Pancreas (tissue), 10 donors: ENCODE results near the gene DDOST. TPM values are rescaled to one million over a fixed set of nuclear protein-coding genes. Genes with fewer than 3 reads are reported as not detected.

ENCODE experiments used
- ATAC-seq, 4 donors: fragments of 200-7000 bp; cut with Tn5 transposase; one replicate each; pipeline versions ENCODE4 v1.8.0 to v1.9.1; 2020; ENCODE audit warnings: mild to moderate bottlenecking in 4 of 4, moderate library complexity in 4 of 4
- DNase-seq, 6 donors: peaks; one replicate each; pipeline ENCODE4 v3.0.0-alpha.2; 2020
- FAIRE-seq: peaks from 2 replicates; lab custom pipeline; 2012; peaks lifted over from hg19 to GRCh38; lab: Jason Lieb, UNC
- H3K27ac ChIP-seq, 4 donors: fragments of 200-600 bp; sonication (generic); 1 replicate in 3 of 4; 2 replicates in 1 of 4; pipeline versions ENCODE4 v1.5.0 to v1.8.0; 2020
- H3K27me3 ChIP-seq, 4 donors: fragments of 200-600 bp; one replicate each; pipeline ENCODE4 v1.8.0; 2021
- H3K36me3 ChIP-seq, 3 donors: fragments of 200-600 bp; sonication (generic) in 1 of 3; one replicate each; pipeline versions ENCODE4 v1.5.0 to v1.8.0; 2020 to 2021
- H3K4me1 ChIP-seq, 3 donors: fragments of 200-600 bp; one replicate each; pipeline ENCODE4 v1.8.0; 2021
- H3K4me3 ChIP-seq, 4 donors: fragments of 200-600 bp; sonication (generic) in 2 of 4; one replicate each; pipeline versions ENCODE4 v1.5.0 to v1.8.0; 2020 to 2021
- H3K9me3 ChIP-seq, 4 donors: fragments of 200-600 bp; one replicate each; pipeline ENCODE4 v1.8.0; 2021
- CTCF ChIP-seq, 4 donors: fragments of 200-600 bp; sonication (generic) in 3 of 4; IDR thresholded peaks; one replicate each; pipeline versions ENCODE4 v1.5.0 to v1.8.0; 2021; ENCODE audit warnings: antibody characterized with exemption in 4 of 4
- WGBS, 2 donors: extraction: QIAGEN DNeasy Blood & Tissue Kit; methylation state at CpG; one replicate each; pipeline ENCODE4 v1.1.7; 2013; 5-methylcytosine and 5-hydroxymethylcytosine counted together
- intact Hi-C, 3 donors: fragments of 100-400 bp; cut with DNase I; formaldehyde crosslinking; loops; one replicate each; pipeline versions ENCODE4 v1.11.1 to v1.14.2; 2022
- polyA plus RNA-seq, 2 donors: library from polyadenylated mRNA; stranded (reverse); fragments of 200-250 nt; gene quantifications; one replicate each; pipeline ENCODE4 v1.2.3, GENCODE V29; 2013
- total RNA-seq, 6 donors: library from RNA; stranded (reverse); fragmentation: NEBNext Ultra II Directional in 4 of 6; extraction: Animal tissue kit (Norgen Biotek cat#: 25700) in 4 of 6; gene quantifications; one replicate each; pipeline versions ENCODE4 v1.2.1 to v1.2.4, GENCODE V29; 2021 to 2023
- donor health status: healthy with polysubstance abuse.
- donor health status: DM: no; HTN: no; CAD: no; lungs with moderate emphysema.
- donor health status: DM: no; HTN: no; CAD: no.
- donor health status: control.
- donor health status: control.
- donor health status: Bipolar disorder and iron deficiency.
- donor health status: DM: yes; HTN: yes; CAD: no.
- donor health status: DM: no; HTN: no; CAD: no.
- donor health status: DM: no; HTN: no; CAD: no.
- donor health status: DM: yes; HTN: yes; CAD: no.

DDOST gene
- total and polyA plus RNA-seq, 8 donors = 98.2 to 190 (median 133) TPM

GRCh38 chr1:20695515-20695914, 34.3 kb upstream of the DDOST start:
- Histone ChIP-seq H3K4me1 (peaks cover 0 to 3% (median 0%) of the 10 kb centered on the region in 3 donors), H3K9me3 (no peaks in the 10 kb centered on the region), H3K27me3 (no peaks in the 10 kb centered on the region), H3K27ac (no peak overlapping the region), H3K36me3 (no peaks in the 10 kb centered on the region), H3K4me3 (no peak overlapping the region)
- FAIRE-seq (no peak), ATAC-seq (no peak), DNase-seq (no peak)
- WGBS, 2 donors = 75 to 76% methylated on average over 10 of the region's 10 CpGs
- TF ChIP-seq CTCF (IDR thresholded peaks at IDR 0.05) = no peak
- intact Hi-C loops = loop anchor here in 2 of 3 donors (5.0 to 10.0 kb wide), 2 partner anchors 499 to 502 kb away; no protein-coding TSS in a partner anchor

- Histone ChIP-seq H3K4me1 (peaks cover 0 to 3% (median 0%) of the 10 kb centered on the region in 3 donors), H3K27ac (no peak overlapping the region), H3K36me3 (no peaks in the 10 kb centered on the region), H3K4me3 (no peak overlapping the region), H3K27me3 (no peaks in the 10 kb centered on the region), H3K9me3 (no peaks in the 10 kb centered on the region)
- FAIRE-seq (no peak), DNase-seq (no peak), ATAC-seq (no peak)
- WGBS, 2 donors = 76 to 87% methylated on average over 2 of the region's 2 CpGs
- TF ChIP-seq CTCF (IDR thresholded peaks at IDR 0.05) = no peak
- intact Hi-C loops = loop anchor here in 1 of 3 donors (10.0 kb wide), 1 partner anchor 501 kb away; no protein-coding TSS in a partner anchor
Measured at GRCh38 chr1:20693623-20694022, 32.5 kb upstream of the DDOST start.

GRCh38 chr1:20691872-20692271, 30.7 kb upstream of the DDOST start:
- WGBS, 2 donors = 79 to 83% methylated on average over 1 of the region's 1 CpG
- H3K27ac ChIP-seq = no peak overlapping the region
- ATAC-seq (no peak), FAIRE-seq (no peak), DNase-seq (no peak)
- peaks cover 0 to under 1% (median 0%) of the 10 kb centered on the region in 3 donors for H3K4me1 ChIP-seq
- no peak overlapping the region for H3K4me3 ChIP-seq
- no peak for TF ChIP-seq CTCF (IDR thresholded peaks at IDR 0.05)
- H3K27me3 ChIP-seq = no peaks in the 10 kb centered on the region
- H3K36me3 ChIP-seq = no peaks in the 10 kb centered on the region
- no peaks in the 10 kb centered on the region for H3K9me3 ChIP-seq
- intact Hi-C loops = loop anchor here in 1 of 3 donors (10.0 kb wide), 1 partner anchor 503 kb away; no protein-coding TSS in a partner anchor

GRCh38 chr1:20689645-20690056, 28.5 kb upstream of the DDOST start:
- no peaks in the 10 kb centered on the region for H3K4me1 ChIP-seq
- FAIRE-seq (no peak), DNase-seq (no peak), ATAC-seq (no peak)
- H3K4me3 ChIP-seq = no peak overlapping the region
- H3K27me3 ChIP-seq = no peaks in the 10 kb centered on the region
- 68 to 76% methylated on average over 3 of the region's 3 CpGs for WGBS, 2 donors
- intact Hi-C loops = loop anchor here in 1 of 3 donors (10.0 kb wide), 1 partner anchor 505 kb away; no protein-coding TSS in a partner anchor
- no peaks in the 10 kb centered on the region for H3K9me3 ChIP-seq
- no peak for TF ChIP-seq CTCF (IDR thresholded peaks at IDR 0.05)
- no peaks in the 10 kb centered on the region for H3K36me3 ChIP-seq
- no peak overlapping the region for H3K27ac ChIP-seq
